ENCODE data around the gene ZNF135.

The ZNF135 gene

DNA sequence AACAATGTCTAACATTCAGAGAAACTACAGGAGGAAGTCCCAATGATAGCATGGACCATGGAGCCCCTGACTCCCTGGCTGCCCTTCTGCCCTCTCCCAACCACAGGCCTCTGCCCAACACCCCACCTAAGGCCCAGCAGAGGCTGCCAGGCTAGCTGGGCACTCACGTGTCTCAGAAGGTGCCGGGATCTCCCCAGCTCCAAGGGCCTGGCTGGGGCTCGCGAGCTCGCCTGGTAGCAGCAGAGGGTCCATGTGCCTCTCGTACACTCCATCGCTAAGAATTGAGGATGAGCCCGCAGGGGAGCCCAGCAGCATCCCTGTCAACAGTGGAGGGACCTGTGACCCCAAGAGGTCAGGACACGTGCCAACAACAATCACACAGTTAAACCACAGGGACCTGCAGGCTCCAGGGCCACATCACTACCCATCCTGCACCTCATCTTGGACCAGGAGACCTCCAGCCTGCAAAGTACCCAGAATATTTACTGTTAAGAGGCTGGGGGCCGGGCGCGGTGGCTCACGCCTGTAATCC, 29.5 kb downstream of the ZNF135 start:
- no peaks in the 10 kb centered on the region for H3K79me2 ChIP-seq (ENCODE audit: insufficient read depth, low read depth)
- H3K4me2 ChIP-seq, result no peak overlapping the region
- H2AFZ ChIP-seq (ENCODE audit: low read depth), result no peak overlapping the region
- TF ChIP-seq, protein P1, sequence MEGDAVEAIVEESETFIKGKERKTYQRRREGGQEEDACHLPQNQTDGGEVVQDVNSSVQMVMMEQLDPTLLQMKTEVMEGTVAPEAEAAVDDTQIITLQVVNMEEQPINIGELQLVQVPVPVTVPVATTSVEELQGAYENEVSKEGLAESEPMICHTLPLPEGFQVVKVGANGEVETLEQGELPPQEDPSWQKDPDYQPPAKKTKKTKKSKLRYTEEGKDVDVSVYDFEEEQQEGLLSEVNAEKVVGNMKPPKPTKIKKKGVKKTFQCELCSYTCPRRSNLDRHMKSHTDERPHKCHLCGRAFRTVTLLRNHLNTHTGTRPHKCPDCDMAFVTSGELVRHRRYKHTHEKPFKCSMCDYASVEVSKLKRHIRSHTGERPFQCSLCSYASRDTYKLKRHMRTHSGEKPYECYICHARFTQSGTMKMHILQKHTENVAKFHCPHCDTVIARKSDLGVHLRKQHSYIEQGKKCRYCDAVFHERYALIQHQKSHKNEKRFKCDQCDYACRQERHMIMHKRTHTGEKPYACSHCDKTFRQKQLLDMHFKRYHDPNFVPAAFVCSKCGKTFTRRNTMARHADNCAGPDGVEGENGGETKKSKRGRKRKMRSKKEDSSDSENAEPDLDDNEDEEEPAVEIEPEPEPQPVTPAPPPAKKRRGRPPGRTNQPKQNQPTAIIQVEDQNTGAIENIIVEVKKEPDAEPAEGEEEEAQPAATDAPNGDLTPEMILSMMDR (conservative IDR thresholded peaks at IDR 0.05; ENCODE audit: low read depth, low read length), result no peak
- H3K9ac ChIP-seq, result no peak overlapping the region
- no peaks in the 10 kb centered on the region for H3K4me1 ChIP-seq (ENCODE audit: low read depth, poor library complexity, severe bottlenecking)
- H3K27ac ChIP-seq, result no peak overlapping the region
- no peaks in the 10 kb centered on the region for H4K20me1 ChIP-seq (ENCODE audit: insufficient read depth)
- H3K27me3 ChIP-seq (ENCODE audit: insufficient read depth, low read depth), result no peaks in the 10 kb centered on the region
- no peak overlapping the region for H3K4me3 ChIP-seq (IDR thresholded peaks at IDR 0.05; ENCODE audit: insufficient read depth, low read depth, low read length)
- H3K36me3 ChIP-seq (ENCODE audit: insufficient read depth), result no peaks in the 10 kb centered on the region

GRCh38 chr19:58089846-58090245, 30.8 kb downstream of the ZNF135 start:
- no peak overlapping the region for H2AFZ ChIP-seq (ENCODE audit: low read depth)

DNA sequence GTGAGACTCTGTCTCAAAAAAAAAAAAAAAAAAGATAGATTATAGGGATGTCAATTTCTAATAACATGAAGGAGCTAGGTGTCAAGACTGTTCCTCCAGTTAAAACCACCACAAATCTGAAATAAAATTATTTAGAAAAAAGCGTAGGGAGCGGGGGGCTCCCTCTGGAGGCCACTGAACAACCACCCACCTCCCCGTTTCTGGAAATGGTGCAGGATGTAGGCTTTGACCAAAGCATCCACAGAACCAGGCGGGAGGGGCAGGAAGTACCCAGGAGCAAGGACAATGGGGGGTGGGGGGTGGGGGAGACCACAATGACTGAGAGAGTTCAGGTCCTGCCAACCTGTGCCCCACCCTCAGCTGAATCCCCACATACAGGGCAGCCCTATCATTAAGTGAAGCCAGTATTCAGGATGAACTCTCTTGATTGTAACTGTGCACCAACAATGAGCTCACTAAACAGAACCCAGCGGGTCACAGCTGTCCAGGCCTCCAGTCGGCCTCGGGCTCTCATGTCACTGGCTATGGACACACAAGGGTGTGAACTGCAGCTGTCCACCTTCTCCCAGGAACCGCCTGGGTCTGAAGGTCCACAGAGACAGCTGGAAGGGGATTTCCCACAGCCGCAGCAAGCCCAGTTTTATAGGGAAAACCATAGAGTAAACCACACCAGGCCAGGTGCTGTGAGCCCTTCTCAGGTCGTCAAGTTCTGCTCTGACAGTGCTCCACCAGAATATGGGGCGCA, 32.3 kb downstream of the ZNF135 start:
- H3K4me2 ChIP-seq, result no peak overlapping the region
- no peaks in the 10 kb centered on the region for H3K36me3 ChIP-seq (ENCODE audit: insufficient read depth)
- no peak overlapping the region for H3K27ac ChIP-seq
- no peak overlapping the region for H3K9ac ChIP-seq
- H3K4me3 ChIP-seq (IDR thresholded peaks at IDR 0.05; ENCODE audit: insufficient read depth, low read depth, low read length), result no peak overlapping the region
- H2AFZ ChIP-seq (ENCODE audit: low read depth), result no peak overlapping the region
- H3K27me3 ChIP-seq (ENCODE audit: insufficient read depth, low read depth), result no peaks in the 10 kb centered on the region
- no peaks in the 10 kb centered on the region for H3K4me1 ChIP-seq (ENCODE audit: low read depth, poor library complexity, severe bottlenecking)
- no peaks in the 10 kb centered on the region for H3K79me2 ChIP-seq (ENCODE audit: insufficient read depth, low read depth)
- H4K20me1 ChIP-seq (ENCODE audit: insufficient read depth), result no peaks in the 10 kb centered on the region
- TF ChIP-seq, protein P1 (conservative IDR thresholded peaks at IDR 0.05; ENCODE audit: low read depth, low read length), result no peak

More at GRCh38 chr19:58089846-58090245, 30.8 kb downstream of the ZNF135 start:
- H3K79me2 ChIP-seq (ENCODE audit: insufficient read depth, low read depth), result no peaks in the 10 kb centered on the region
- no peaks in the 10 kb centered on the region for H3K27me3 ChIP-seq (ENCODE audit: insufficient read depth, low read depth)
- no peak overlapping the region for H3K9ac ChIP-seq
- H3K36me3 ChIP-seq (ENCODE audit: insufficient read depth), result no peaks in the 10 kb centered on the region
- no peak overlapping the region for H3K4me2 ChIP-seq
- H3K4me3 ChIP-seq (IDR thresholded peaks at IDR 0.05; ENCODE audit: insufficient read depth, low read depth, low read length), result no peak overlapping the region
- H3K27ac ChIP-seq, result no peak overlapping the region
- H3K4me1 ChIP-seq (ENCODE audit: low read depth, poor library complexity, severe bottlenecking), result no peaks in the 10 kb centered on the region
- TF ChIP-seq, protein P1 (conservative IDR thresholded peaks at IDR 0.05; ENCODE audit: low read depth, low read length), result no peak
- H4K20me1 ChIP-seq (ENCODE audit: insufficient read depth), result no peaks in the 10 kb centered on the region

DNA sequence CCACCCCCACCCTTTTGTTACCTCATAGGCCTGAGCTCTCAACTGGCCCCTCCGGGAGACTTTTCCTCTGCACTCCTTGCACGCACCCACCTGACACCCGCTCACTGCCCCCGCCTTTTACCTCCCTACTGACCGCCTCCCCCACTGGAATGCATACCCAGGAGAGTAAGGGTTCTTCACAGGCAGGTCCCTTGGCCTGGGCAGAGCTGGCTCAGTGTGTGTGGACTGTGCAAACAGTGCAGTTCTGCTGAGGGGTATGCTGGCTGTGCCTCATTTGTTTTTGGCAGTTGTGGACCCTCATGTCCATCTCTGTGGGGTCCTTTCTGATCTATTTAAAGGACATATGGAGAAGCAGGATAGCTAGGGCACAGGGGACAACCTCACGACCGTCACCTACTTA, 34.0 kb downstream of the ZNF135 start:
- H3K79me2 ChIP-seq (ENCODE audit: insufficient read depth, low read depth), result no peaks in the 10 kb centered on the region
- H2AFZ ChIP-seq (ENCODE audit: low read depth), result no peak overlapping the region
- H3K4me2 ChIP-seq, result no peak overlapping the region
- no peak overlapping the region for H3K9ac ChIP-seq
- no peak overlapping the region for H3K4me3 ChIP-seq (IDR thresholded peaks at IDR 0.05; ENCODE audit: insufficient read depth, low read depth, low read length)
- no peaks in the 10 kb centered on the region for H3K27me3 ChIP-seq (ENCODE audit: insufficient read depth, low read depth)
- H3K4me1 ChIP-seq (ENCODE audit: low read depth, poor library complexity, severe bottlenecking), result no peaks in the 10 kb centered on the region
- H3K36me3 ChIP-seq (ENCODE audit: insufficient read depth), result no peaks in the 10 kb centered on the region
- TF ChIP-seq, protein P1 (conservative IDR thresholded peaks at IDR 0.05; ENCODE audit: low read depth, low read length), result no peak
- H3K27ac ChIP-seq, result no peak overlapping the region
- no peaks in the 10 kb centered on the region for H4K20me1 ChIP-seq (ENCODE audit: insufficient read depth)

Measured in KMS-11 (cell line).